Uterus (tissue), 4 donors: ENCODE data around the gene LARP7. TPM values are rescaled to one million over a fixed set of nuclear protein-coding genes. Genes with fewer than 3 reads are reported as not detected.
A peak's percentile ranks its signal among the peaks of the same experiment; 100 is the strongest.
"Not testable (repeated sequence)": the region's sequence is repeated elsewhere in the genome, so short reads cannot be mapped to it uniquely, and the experiment has no call there.

Experiments used
- DNase-seq, 2 donors: peaks; one replicate each; pipeline ENCODE4 v3.0.0-alpha.2; 2019 to 2020
- H3K27ac ChIP-seq, 2 donors: fragments of 200-600 bp; sonication (generic); 1 replicate in 1 of 2; 2 replicates in 1 of 2; pipeline ENCODE4 v1.5.1; 2016 to 2018
- H3K27me3 ChIP-seq, 2 donors: fragments of 200-600 bp; sonication (generic); one replicate each; pipeline ENCODE4 v1.5.1; 2018 to 2019; ENCODE audit warnings: control low read depth in 1 of 2
- H3K36me3 ChIP-seq, 2 donors: fragments of 200-600 bp; sonication (generic); one replicate each; pipeline ENCODE4 v1.5.1; 2019; ENCODE audit warnings: control low read depth in 1 of 2
- H3K4me1 ChIP-seq, 2 donors: fragments of 200-600 bp; sonication (generic); one replicate each; pipeline ENCODE4 v1.5.1; 2018 to 2019; ENCODE audit warnings: control low read depth in 1 of 2
- H3K4me3 ChIP-seq, 2 donors: fragments of 200-600 bp; sonication (generic); 1 replicate in 1 of 2; 2 replicates in 1 of 2; pipeline ENCODE4 v1.5.1; 2018 to 2019; ENCODE audit warnings: mild to moderate bottlenecking in 1 of 2
- H3K9me3 ChIP-seq, 2 donors: fragments of 200-600 bp; sonication (generic); one replicate each; pipeline ENCODE4 v1.5.1; 2019; ENCODE audit warnings: control low read depth in 1 of 2
- CTCF ChIP-seq, 4 experiments: fragments of 200-600 bp in 2 of 4; fragments of 450-650 bp in 2 of 4; sonication (generic) in 2 of 4; IDR thresholded peaks; one replicate each; pipeline ENCODE4 v1.5.1; 2016 to 2019; ENCODE audit warnings: antibody characterized with exemption in 4 of 4, mild to moderate bottlenecking in 2 of 4, moderate library complexity in 1 of 4
- POLR2A ChIP-seq, 2 donors: fragments of 450-650 bp; IDR thresholded peaks; one replicate each; pipeline ENCODE4 v1.6.1; 2016; ENCODE audit warnings: antibody characterized with exemption in 2 of 2, mild to moderate bottlenecking in 1 of 2, moderate library complexity in 1 of 2
- intact Hi-C: fragments of 100-400 bp; cut with DNase I; formaldehyde crosslinking; loops from one replicate; pipeline ENCODE4 v1.15.1; 2023; ENCODE audit warnings: low total_unique reads
- total RNA-seq, 4 donors: library from RNA; depleted of rRNA in 3 of 4; stranded (reverse); fragments of >200 nt in 3 of 4; gene quantifications; one replicate each; pipeline versions ENCODE4 v1.1.0 to v1.2.4, GENCODE V29; 2014 to 2023
- donor health status: DM: yes; HTN: yes; CAD: no.

Gene LARP7
- total RNA-seq, 4 donors from 2014 or later, result 21.5 to 44.1 (median 29.4) TPM

GRCh38 chr4:112633477-112634235, 3.3 kb upstream of the LARP7 start:
- Histone ChIP-seq H3K9me3 (no peaks in the 10 kb centered on the region), H3K27me3 (no peaks in the 10 kb centered on the region), H3K4me1 (peaks cover 0 to 6% of the 10 kb centered on the region in 2 donors), H3K27ac (no peak overlapping the region), H3K4me3 (no peak overlapping the region), H3K36me3 (no peaks in the 10 kb centered on the region)
- intact Hi-C loops, result no loop called here
- no peak for DNase-seq
- TF ChIP-seq POLR2A (IDR thresholded peaks at IDR 0.05) (no peak), CTCF (IDR thresholded peaks at IDR 0.05) (peak; percentile 42 to 51 (median 45))

- peak overlapping the region; percentile 51 to 77 for H3K4me3 ChIP-seq
- intact Hi-C loops, result no loop called here
- no peak for DNase-seq
- no peaks in the 10 kb centered on the region for H3K27me3 ChIP-seq
- peaks cover 0 to 6% of the 10 kb centered on the region in 2 donors for H3K4me1 ChIP-seq
- H3K27ac ChIP-seq, result peak overlapping the region; percentile 90 to 98
- H3K36me3 ChIP-seq, result no peaks in the 10 kb centered on the region
- H3K9me3 ChIP-seq, result no peaks in the 10 kb centered on the region
- no peak for TF ChIP-seq POLR2A (IDR thresholded peaks at IDR 0.05)
- TF ChIP-seq CTCF (IDR thresholded peaks at IDR 0.05), result no peak
Observed at GRCh38 chr4:112637552-112637866, 566 bp downstream of the LARP7 start.

- no peak overlapping the region for H3K4me3 ChIP-seq
- TF ChIP-seq POLR2A (IDR thresholded peaks at IDR 0.05), result no peak
- TF ChIP-seq CTCF (IDR thresholded peaks at IDR 0.05), result no peak
- peaks cover 0 to 6% of the 10 kb centered on the region in 2 donors for H3K4me1 ChIP-seq
- intact Hi-C loops, result no loop called here
- no peaks in the 10 kb centered on the region for H3K36me3 ChIP-seq
- no peak for DNase-seq
- no peak overlapping the region for H3K27ac ChIP-seq
- H3K9me3 ChIP-seq, result no peaks in the 10 kb centered on the region
- H3K27me3 ChIP-seq, result no peaks in the 10 kb centered on the region
Observed at GRCh38 chr4:112642526-112642925, 5.6 kb downstream of the LARP7 start.

GRCh38 chr4:112644595-112645535, 7.9 kb downstream of the LARP7 start:
- H3K4me3 ChIP-seq, H3K27me3 ChIP-seq, DNase-seq, intact Hi-C loops, H3K9me3 ChIP-seq, H3K27ac ChIP-seq, H3K4me1 ChIP-seq, H3K36me3 ChIP-seq: not testable (repeated sequence)

- Histone ChIP-seq H3K9me3 (no peaks in the 10 kb centered on the region), H3K4me3 (no peak overlapping the region), H3K27me3 (no peaks in the 10 kb centered on the region), H3K36me3 (no peaks in the 10 kb centered on the region), H3K4me1 (no peaks in the 10 kb centered on the region), H3K27ac (no peak overlapping the region)
- DNase-seq, result no peak
- intact Hi-C loops, result no loop called here
- TF ChIP-seq CTCF (IDR thresholded peaks at IDR 0.05), result no peak
- TF ChIP-seq POLR2A (IDR thresholded peaks at IDR 0.05), result no peak
Observed at GRCh38 chr4:112645541-112646329, 8.8 kb downstream of the LARP7 start.
